Urinary bladder (tissue), 4 donors: ENCODE data around the gene HOXD9. TPM values are rescaled to one million over a fixed set of nuclear protein-coding genes. Genes with fewer than 3 reads are reported as not detected.

Source experiments
- DNase-seq: peaks from one replicate; pipeline ENCODE4 v3.0.0-alpha.2; 2015; ENCODE audit errors: extremely low spot score
- H3K27ac ChIP-seq: one replicate; pipeline ENCODE4 v1.5.1; 2013; ENCODE audit warnings: low read depth, mild to moderate bottlenecking, moderate library complexity
- H3K36me3 ChIP-seq: one replicate; pipeline ENCODE4 v1.6.1; 2013; ENCODE audit warnings: mild to moderate bottlenecking, moderate library complexity; ENCODE audit not compliant: insufficient read depth
- H3K4me1 ChIP-seq: one replicate; pipeline ENCODE4 v1.6.1; 2013; ENCODE audit warnings: mild to moderate bottlenecking, moderate library complexity; ENCODE audit not compliant: insufficient read depth
- H3K4me3 ChIP-seq: one replicate; pipeline ENCODE4 v1.5.1; 2013; ENCODE audit warnings: low read depth, low read length
- WGBS: extraction: QIAGEN DNeasy Blood & Tissue Kit; methylation state at CpG from one replicate; pipeline ENCODE4 v1.1.7; 2013; 5-methylcytosine and 5-hydroxymethylcytosine counted together
- polyA plus RNA-seq: library from polyadenylated mRNA; stranded (reverse); fragments of 200-250 nt; gene quantifications from one replicate; pipeline ENCODE4 v1.2.3, GENCODE V29; 2013
- total RNA-seq: library from RNA; depleted of rRNA; stranded (reverse); fragments of >200 nt; gene quantifications from one replicate; pipeline ENCODE4 v1.2.3, GENCODE V29; 2014
- donor health status: healthy with polysubstance abuse.
- donor health status: healthy.

HOXD9 gene
- total and polyA plus RNA-seq, 2 donors: 2.9 to 5.6 TPM

GRCh38 chr2:176115883-176116813 lies 6.4 kb upstream of the HOXD9 start, which contains the start of gene HOXD10:
HOXD10 (plus strand) TSS chr2:176116778; CDS start chr2:176116834, 56 bp downstream.
- Histone ChIP-seq H3K36me3 (no peaks in the 10 kb centered on the region), H3K4me1 (no peaks in the 10 kb centered on the region), H3K27ac (no peak within 1 kb of the TSS), H3K4me3 (peak within 1 kb of the TSS; percentile 1)
- no peak for DNase-seq
- 47% methylated on average over 66 of the region's 66 CpGs for WGBS

GRCh38 chr2:176117162-176117822 lies 5.2 kb upstream of the HOXD9 start:
- DNase-seq: no peak
- Histone ChIP-seq H3K4me1 (no peaks in the 10 kb centered on the region), H3K27ac (no peak overlapping the region), H3K4me3 (peak overlapping the region; percentile 1), H3K36me3 (no peaks in the 10 kb centered on the region)
- WGBS: 68% methylated on average over 40 of the region's 40 CpGs

GRCh38 chr2:176117823-176118371 lies 4.6 kb upstream of the HOXD9 start:
- 65% methylated on average over 11 of the region's 11 CpGs for WGBS
- no peak overlapping the region for H3K27ac ChIP-seq
- H3K4me1 ChIP-seq: no peaks in the 10 kb centered on the region
- H3K4me3 ChIP-seq: no peak overlapping the region
- no peaks in the 10 kb centered on the region for H3K36me3 ChIP-seq
- no peak for DNase-seq

- no peak for DNase-seq
- Histone ChIP-seq H3K27ac (no peak overlapping the region), H3K4me1 (no peaks in the 10 kb centered on the region), H3K36me3 (no peaks in the 10 kb centered on the region), H3K4me3 (no peak overlapping the region)
- 64% methylated on average over 24 of the region's 24 CpGs for whole genome bisulfite sequencing
Measured at GRCh38 chr2:176118601-176119339, 3.7 kb upstream of the HOXD9 start.

GRCh38 chr2:176120364-176121189 lies 1.9 kb upstream of the HOXD9 start:
- Histone ChIP-seq H3K4me1 (no peaks in the 10 kb centered on the region), H3K27ac (no peak overlapping the region), H3K36me3 (no peaks in the 10 kb centered on the region), H3K4me3 (no peak overlapping the region)
- 81% methylated on average over 13 of the region's 13 CpGs for WGBS
- DNase-seq: no peak

GRCh38 chr2:176121190-176122051 lies 1.1 kb upstream of the HOXD9 start:
- no peak overlapping the region for H3K27ac ChIP-seq
- 61% methylated on average over 53 of the region's 53 CpGs for WGBS
- no peak for DNase-seq
- peak overlapping the region; percentile 46 for H3K4me3 ChIP-seq
- no peaks in the 10 kb centered on the region for H3K36me3 ChIP-seq
- H3K4me1 ChIP-seq: no peaks in the 10 kb centered on the region

- Histone ChIP-seq H3K36me3 (no peaks in the 10 kb centered on the region), H3K4me3 (peak overlapping the region; percentile 46), H3K4me1 (no peaks in the 10 kb centered on the region), H3K27ac (no peak overlapping the region)
- DNase-seq: no peak
- 36% methylated on average over 47 of the region's 47 CpGs for WGBS
Measured at GRCh38 chr2:176122052-176122682, 352 bp upstream of the HOXD9 start.

GRCh38 chr2:176123411-176124109 lies 1.0 kb downstream of the HOXD9 start:
- no peak for DNase-seq
- H3K36me3 ChIP-seq: no peaks in the 10 kb centered on the region
- WGBS: 63% methylated on average over 40 of the region's 40 CpGs
- peak overlapping the region; percentile 46 for H3K4me3 ChIP-seq
- no peaks in the 10 kb centered on the region for H3K4me1 ChIP-seq
- H3K27ac ChIP-seq: no peak overlapping the region

GRCh38 chr2:176124110-176124946 lies 1.8 kb downstream of the HOXD9 start:
- DNase-seq: no peak
- Histone ChIP-seq H3K36me3 (no peaks in the 10 kb centered on the region), H3K27ac (no peak overlapping the region), H3K4me1 (no peaks in the 10 kb centered on the region), H3K4me3 (peak overlapping the region; percentile 46)
- WGBS: 79% methylated on average over 34 of the region's 34 CpGs

- WGBS: 77% methylated on average over 9 of the region's 9 CpGs
- Histone ChIP-seq H3K4me3 (no peak overlapping the region), H3K36me3 (no peaks in the 10 kb centered on the region), H3K4me1 (peaks cover 2% of the 10 kb centered on the region), H3K27ac (no peak overlapping the region)
- no peak for DNase-seq
Measured at GRCh38 chr2:176124947-176125771, 2.6 kb downstream of the HOXD9 start.
